Measurements from ENCODE around the gene WDR36.

DNA sequence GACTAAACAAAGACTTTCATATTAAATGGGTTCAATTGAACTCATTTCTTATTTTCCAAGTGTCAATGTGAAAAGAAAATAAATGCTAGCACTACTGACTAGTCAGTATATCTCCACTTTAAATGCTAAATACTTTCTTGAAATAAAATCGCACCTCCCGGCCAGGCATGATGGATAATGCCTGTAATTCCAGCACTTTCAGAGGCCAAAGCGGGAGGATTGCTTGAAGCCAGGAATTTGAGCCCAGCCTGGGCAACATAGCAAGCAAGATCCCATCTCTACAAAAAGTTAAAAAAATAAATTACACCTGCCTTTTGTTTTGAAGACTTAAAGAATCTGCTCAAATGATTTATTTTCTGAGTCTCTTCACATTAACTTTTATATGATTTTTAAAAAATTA is 34.7 kb downstream of the WDR36 start:
- TF ChIP-seq ZNF790 (CRISPR knock-in tag; IDR thresholded peaks at IDR 0.05; ENCODE audit: borderline replicate concordance) (no peak), ZNF441 (CRISPR knock-in tag; IDR thresholded peaks at IDR 0.05; ENCODE audit: borderline replicate concordance) (no peak), NFKB2 (CRISPR knock-in tag; IDR thresholded peaks at IDR 0.05; ENCODE audit: borderline replicate concordance) (no peak), POLR2A (IDR thresholded peaks at IDR 0.05; ENCODE audit: insufficient read depth in 1 of 2, low read depth in 2 of 2, low read length in 2 of 2) (no peak), EP300 (IDR thresholded peaks at IDR 0.05; ENCODE audit: low read depth in 2 of 2, low read length in 2 of 2) (no peak), EP300 (CRISPR knock-in tag; IDR thresholded peaks at IDR 0.05; ENCODE audit: borderline replicate concordance) (no peak), ZNF326 (CRISPR knock-in tag; IDR thresholded peaks at IDR 0.05; ENCODE audit: borderline replicate concordance) (no peak)
- TF ChIP-seq, protein P1, sequence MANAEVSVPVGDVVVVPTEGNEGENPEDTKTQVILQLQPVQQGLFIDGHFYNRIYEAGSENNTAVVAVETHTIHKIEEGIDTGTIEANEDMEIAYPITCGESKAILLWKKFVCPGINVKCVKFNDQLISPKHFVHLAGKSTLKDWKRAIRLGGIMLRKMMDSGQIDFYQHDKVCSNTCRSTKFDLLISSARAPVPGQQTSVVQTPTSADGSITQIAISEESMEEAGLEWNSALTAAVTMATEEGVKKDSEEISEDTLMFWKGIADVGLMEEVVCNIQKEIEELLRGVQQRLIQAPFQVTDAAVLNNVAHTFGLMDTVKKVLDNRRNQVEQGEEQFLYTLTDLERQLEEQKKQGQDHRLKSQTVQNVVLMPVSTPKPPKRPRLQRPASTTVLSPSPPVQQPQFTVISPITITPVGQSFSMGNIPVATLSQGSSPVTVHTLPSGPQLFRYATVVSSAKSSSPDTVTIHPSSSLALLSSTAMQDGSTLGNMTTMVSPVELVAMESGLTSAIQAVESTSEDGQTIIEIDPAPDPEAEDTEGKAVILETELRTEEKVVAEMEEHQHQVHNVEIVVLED (CRISPR knock-in tag; IDR thresholded peaks at IDR 0.05; ENCODE audit: borderline replicate concordance) = no peak
